Endodermal cell (in vitro differentiated cells): ENCODE results near the gene ANKS1B. TPM values are rescaled to one million over a fixed set of nuclear protein-coding genes. Genes with fewer than 3 reads are reported as not detected.

Source experiments
- DNase-seq: peaks from one replicate; pipeline ENCODE4 v3.0.0-alpha.2; 2017
- H3K27ac ChIP-seq: 2 replicates; pipeline ENCODE4 v1.5.1; 2013; ENCODE audit warnings: mild to moderate bottlenecking, low read depth, low read length, moderate library complexity
- H3K27me3 ChIP-seq: 2 replicates; pipeline ENCODE4 v1.6.1; 2013; ENCODE audit warnings: mild to moderate bottlenecking, low read length, moderate library complexity; ENCODE audit not compliant: insufficient read depth, control insufficient read depth, poor library complexity, severe bottlenecking
- H3K36me3 ChIP-seq: 2 replicates; pipeline ENCODE4 v1.7.0; 2013; ENCODE audit warnings: mild to moderate bottlenecking, low read length, moderate library complexity; ENCODE audit not compliant: control insufficient read depth, insufficient read depth
- H3K4me1 ChIP-seq: one replicate; pipeline ENCODE4 v1.7.0; 2013; ENCODE audit warnings: low read length; ENCODE audit not compliant: control insufficient read depth, insufficient read depth
- H3K4me3 ChIP-seq: 2 replicates; pipeline ENCODE4 v1.5.1; 2013; ENCODE audit warnings: mild to moderate bottlenecking, low read length, moderate library complexity
- H3K9ac ChIP-seq: 2 replicates; pipeline ENCODE4 v1.6.1; 2013; ENCODE audit warnings: mild to moderate bottlenecking, low read length, moderate library complexity; ENCODE audit not compliant: poor library complexity, severe bottlenecking; ENCODE audit errors: extremely low read depth
- H3K9me3 ChIP-seq: 2 replicates; pipeline ENCODE4 v1.6.1; 2013; ENCODE audit warnings: mild to moderate bottlenecking, low read length, moderate library complexity; ENCODE audit not compliant: control insufficient read depth
- H3K27ac Mint-ChIP-seq: 2 replicates; pipeline ENCODE4 v1.8.0; 2020; ENCODE audit warnings: mixed read lengths
- H3K27me3 Mint-ChIP-seq: 2 replicates; pipeline ENCODE4 v1.8.0; 2021; ENCODE audit warnings: mild to moderate bottlenecking, mixed read lengths; ENCODE audit not compliant: insufficient read depth
- H3K36me3 Mint-ChIP-seq: 2 replicates; pipeline ENCODE4 v1.8.0; 2020; ENCODE audit warnings: low read depth, mixed read lengths
- H3K4me1 Mint-ChIP-seq: 2 replicates; pipeline ENCODE4 v1.8.0; 2020; ENCODE audit warnings: mixed read lengths
- H3K4me3 Mint-ChIP-seq: 2 replicates; pipeline ENCODE4 v1.8.0; 2020; ENCODE audit warnings: mild to moderate bottlenecking, moderate library complexity, mixed read lengths
- H3K9me3 Mint-ChIP-seq: 2 replicates; pipeline ENCODE4 v1.8.0; 2020; ENCODE audit warnings: mild to moderate bottlenecking, mixed read lengths
- CTCF ChIP-seq: fragments of 200-600 bp; sonication (generic); conservative IDR thresholded peaks from 2 replicates; pipeline ENCODE4 v1.5.0; 2021; ENCODE audit warnings: antibody characterized with exemption, mild to moderate bottlenecking
- WGBS, 2 experiments: methylation state at CpG; one replicate each; pipeline versions ENCODE4 v1.1.5 to v1.1.7; 2013; ENCODE audit warnings: missing lambda C conversion rate in 2 of 2, mixed read lengths in 1 of 2; ENCODE audit not compliant: insufficient coverage in 1 of 2, insufficient read length in 1 of 2; 5-methylcytosine and 5-hydroxymethylcytosine counted together
- total RNA-seq, 2 donors: library from RNA; stranded (reverse); fragmentation: NEBNext Ultra II Directional in 1 of 2; extraction: Animal tissue kit (Norgen Biotek cat#: 25700) in 1 of 2; gene quantifications; 2 replicates in 1 of 2; 3 replicates in 1 of 2; pipeline ENCODE4 v1.2.1, GENCODE V29; 2021

Gene ANKS1B
- total RNA-seq, 2 donors from 2014 or later: 28.5 to 65.8 TPM

- no peak overlapping the region for H3K4me3 ChIP-seq
- Mint-ChIP-seq H3K4me1 (peaks cover 3% of the 10 kb centered on the region), H3K9me3 (peaks cover 26% of the 10 kb centered on the region), H3K4me3 (no peak overlapping the region), H3K27me3 (no peaks in the 10 kb centered on the region), H3K27ac (no peak overlapping the region), H3K36me3 (peaks cover 2% of the 10 kb centered on the region)
- H3K4me1 ChIP-seq: no peaks in the 10 kb centered on the region
- no peak for TF ChIP-seq CTCF
- H3K9ac ChIP-seq: no peak overlapping the region
- WGBS, 2 experiments: 90% methylated on average over 1 of the region's 1 CpG; no CpG with 5 or more reads in 1 of the 2 experiments
- no peaks in the 10 kb centered on the region for H3K27me3 ChIP-seq
- DNase-seq: no peak
- H3K9me3 ChIP-seq: peaks cover 27% of the 10 kb centered on the region
- H3K27ac ChIP-seq: no peak overlapping the region
- H3K36me3 ChIP-seq: no peaks in the 10 kb centered on the region
These were observed 498.5 kb downstream of the ANKS1B start for GRCh38 chr12:99486277-99486676.

- Histone ChIP-seq H3K36me3 (no peaks in the 10 kb centered on the region), H3K9ac (no peak overlapping the region), H3K27ac (no peak overlapping the region), H3K4me3 (no peak overlapping the region), H3K4me1 (no peaks in the 10 kb centered on the region), H3K9me3 (peaks cover under 1% of the 10 kb centered on the region), H3K27me3 (no peaks in the 10 kb centered on the region)
- H3K36me3 Mint-ChIP-seq: peaks cover 2% of the 10 kb centered on the region
- no peak overlapping the region for H3K27ac Mint-ChIP-seq
- H3K4me1 Mint-ChIP-seq: no peaks in the 10 kb centered on the region
- H3K9me3 Mint-ChIP-seq: peaks cover 17% of the 10 kb centered on the region
- no peaks in the 10 kb centered on the region for H3K27me3 Mint-ChIP-seq
- no peak overlapping the region for H3K4me3 Mint-ChIP-seq
- no peak for TF ChIP-seq CTCF
- no peak for DNase-seq
These were observed 505.6 kb downstream of the ANKS1B start for GRCh38 chr12:99479149-99479548.

- WGBS, 2 experiments: 67 to 93% methylated on average over 2 of the region's 2 CpGs
- Histone ChIP-seq H3K36me3 (no peaks in the 10 kb centered on the region), H3K27me3 (no peaks in the 10 kb centered on the region), H3K9ac (no peak overlapping the region), H3K4me3 (no peak overlapping the region), H3K27ac (peak overlapping the region; percentile 71), H3K4me1 (no peaks in the 10 kb centered on the region), H3K9me3 (no peaks in the 10 kb centered on the region)
- no peaks in the 10 kb centered on the region for H3K27me3 Mint-ChIP-seq
- H3K27ac Mint-ChIP-seq: no peak overlapping the region
- H3K4me3 Mint-ChIP-seq: no peak overlapping the region
- no peak for TF ChIP-seq CTCF
- no peaks in the 10 kb centered on the region for H3K36me3 Mint-ChIP-seq
- H3K9me3 Mint-ChIP-seq: peaks cover 8% of the 10 kb centered on the region
- H3K4me1 Mint-ChIP-seq: no peaks in the 10 kb centered on the region
- no peak for DNase-seq
These were observed 507.8 kb downstream of the ANKS1B start for GRCh38 chr12:99476956-99477355.
